GM21529 (cell line): ENCODE data around the gene UTF1.
A peak's percentile ranks its signal among the peaks of the same experiment; 100 is the strongest.

Experiments
- ATAC-seq: cut with Tn5 transposase; IDR thresholded peaks from one replicate; pipeline ENCODE4 v1.9.1; 2021; ENCODE audit not compliant: unreplicated experiment

Gene UTF1

GRCh38 chr10:133242611-133243356, 12.8 kb downstream of the UTF1 start:
- no peak for ATAC-seq

- ATAC-seq, result no peak
These were observed 13.6 kb downstream of the UTF1 start for GRCh38 chr10:133243593-133243992.

- no peak for ATAC-seq
These were observed 15.6 kb downstream of the UTF1 start for GRCh38 chr10:133245439-133246235.

- ATAC-seq, result no peak
These were observed 16.2 kb downstream of the UTF1 start for GRCh38 chr10:133246236-133246626.

GRCh38 chr10:133247681-133248333, 17.8 kb downstream of the UTF1 start:
- ATAC-seq, result no peak

GRCh38 chr10:133248334-133248715, 18.3 kb downstream of the UTF1 start:
- ATAC-seq, result no peak

- ATAC-seq, result no peak
These were observed 19.2 kb downstream of the UTF1 start for GRCh38 chr10:133249094-133249780.

GRCh38 chr10:133249975-133250754, 20.1 kb downstream of the UTF1 start:
- ATAC-seq, result no peak

GRCh38 chr10:133251388-133252222, 21.6 kb downstream of the UTF1 start:
- no peak for ATAC-seq

GRCh38 chr10:133252223-133252552, 22.2 kb downstream of the UTF1 start:
- no peak for ATAC-seq

- no peak for ATAC-seq
These were observed 23.4 kb downstream of the UTF1 start for GRCh38 chr10:133253361-133253955.

- ATAC-seq, result no peak
These were observed 24.6 kb downstream of the UTF1 start for GRCh38 chr10:133254421-133255120.

- ATAC-seq, result no peak
These were observed 25.3 kb downstream of the UTF1 start for GRCh38 chr10:133255323-133255722.

GRCh38 chr10:133257489-133258065, 27.6 kb downstream of the UTF1 start:
- peak; percentile 13 for ATAC-seq

- peak; percentile 29 for ATAC-seq
These were observed 28.2 kb downstream of the UTF1 start for GRCh38 chr10:133258066-133258817.

- ATAC-seq, result no peak
These were observed 29.0 kb downstream of the UTF1 start for GRCh38 chr10:133258818-133259601.

GRCh38 chr10:133259602-133259989, 29.6 kb downstream of the UTF1 start:
- no peak for ATAC-seq
